Kidney epithelial cell (primary cell): ENCODE results near the gene NOM1. TPM values are rescaled to one million over a fixed set of nuclear protein-coding genes. Genes with fewer than 3 reads are reported as not detected.

ENCODE experiments used
- DNase-seq: peaks from one replicate; pipeline ENCODE4 v3.0.0-alpha.2; 2010; ENCODE audit warnings: low read depth
- H3K27me3 ChIP-seq: 2 replicates; pipeline ENCODE4 v1.6.0; 2011; ENCODE audit warnings: low read length; ENCODE audit not compliant: control insufficient read depth, insufficient read depth
- H3K36me3 ChIP-seq: 2 replicates; pipeline ENCODE4 v1.5.1; 2011; ENCODE audit warnings: low read length; ENCODE audit not compliant: control insufficient read depth, insufficient read depth
- H3K4me3 ChIP-seq: 2 replicates; pipeline ENCODE4 v1.5.1; 2011; ENCODE audit warnings: low read depth, mild to moderate bottlenecking, control low read depth, low read length
- total RNA-seq: library from RNA; depleted of rRNA; stranded (reverse); fragments of >200 nt; gene quantifications from 2 replicates; pipeline ENCODE4 v1.2.3, GENCODE V29; 2015
- TF ChIP-seq, protein P1 (sequence below): IDR thresholded peaks from 2 replicates; pipeline ENCODE4 v1.5.1; 2011; ENCODE audit warnings: mild to moderate bottlenecking, moderate library complexity, low read length, control low read depth, inconsistent platforms; ENCODE audit not compliant: insufficient read depth, poor library complexity, severe bottlenecking

NOM1 gene
- total RNA-seq, 1 donor from 2014 or later = 15.9 TPM

DNA sequence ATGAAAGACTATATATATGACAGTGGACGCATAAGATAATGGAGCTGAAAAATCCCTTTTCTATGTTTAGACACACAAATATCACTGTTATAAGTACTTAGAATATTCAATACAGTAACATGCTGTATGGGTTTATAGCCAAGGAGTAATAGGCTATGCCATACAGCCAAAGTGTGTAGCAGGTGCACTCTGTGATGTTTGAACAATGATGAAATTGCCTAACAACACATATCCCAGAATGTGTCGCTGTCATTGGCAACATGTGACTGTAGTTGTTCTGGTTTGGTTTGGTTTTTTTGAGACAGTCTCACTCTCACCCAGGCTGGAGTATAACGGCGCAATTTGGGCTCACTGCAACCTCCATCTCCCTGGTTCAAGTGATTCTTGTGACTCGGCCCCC is 26.1 kb downstream of the NOM1 start:
- DNase-seq = no peak
- no peaks in the 10 kb centered on the region for H3K27me3 ChIP-seq
- no peaks in the 10 kb centered on the region for H3K36me3 ChIP-seq
- H3K4me3 ChIP-seq = no peak overlapping the region
- TF ChIP-seq, protein P1, sequence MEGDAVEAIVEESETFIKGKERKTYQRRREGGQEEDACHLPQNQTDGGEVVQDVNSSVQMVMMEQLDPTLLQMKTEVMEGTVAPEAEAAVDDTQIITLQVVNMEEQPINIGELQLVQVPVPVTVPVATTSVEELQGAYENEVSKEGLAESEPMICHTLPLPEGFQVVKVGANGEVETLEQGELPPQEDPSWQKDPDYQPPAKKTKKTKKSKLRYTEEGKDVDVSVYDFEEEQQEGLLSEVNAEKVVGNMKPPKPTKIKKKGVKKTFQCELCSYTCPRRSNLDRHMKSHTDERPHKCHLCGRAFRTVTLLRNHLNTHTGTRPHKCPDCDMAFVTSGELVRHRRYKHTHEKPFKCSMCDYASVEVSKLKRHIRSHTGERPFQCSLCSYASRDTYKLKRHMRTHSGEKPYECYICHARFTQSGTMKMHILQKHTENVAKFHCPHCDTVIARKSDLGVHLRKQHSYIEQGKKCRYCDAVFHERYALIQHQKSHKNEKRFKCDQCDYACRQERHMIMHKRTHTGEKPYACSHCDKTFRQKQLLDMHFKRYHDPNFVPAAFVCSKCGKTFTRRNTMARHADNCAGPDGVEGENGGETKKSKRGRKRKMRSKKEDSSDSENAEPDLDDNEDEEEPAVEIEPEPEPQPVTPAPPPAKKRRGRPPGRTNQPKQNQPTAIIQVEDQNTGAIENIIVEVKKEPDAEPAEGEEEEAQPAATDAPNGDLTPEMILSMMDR = no peak

DNA sequence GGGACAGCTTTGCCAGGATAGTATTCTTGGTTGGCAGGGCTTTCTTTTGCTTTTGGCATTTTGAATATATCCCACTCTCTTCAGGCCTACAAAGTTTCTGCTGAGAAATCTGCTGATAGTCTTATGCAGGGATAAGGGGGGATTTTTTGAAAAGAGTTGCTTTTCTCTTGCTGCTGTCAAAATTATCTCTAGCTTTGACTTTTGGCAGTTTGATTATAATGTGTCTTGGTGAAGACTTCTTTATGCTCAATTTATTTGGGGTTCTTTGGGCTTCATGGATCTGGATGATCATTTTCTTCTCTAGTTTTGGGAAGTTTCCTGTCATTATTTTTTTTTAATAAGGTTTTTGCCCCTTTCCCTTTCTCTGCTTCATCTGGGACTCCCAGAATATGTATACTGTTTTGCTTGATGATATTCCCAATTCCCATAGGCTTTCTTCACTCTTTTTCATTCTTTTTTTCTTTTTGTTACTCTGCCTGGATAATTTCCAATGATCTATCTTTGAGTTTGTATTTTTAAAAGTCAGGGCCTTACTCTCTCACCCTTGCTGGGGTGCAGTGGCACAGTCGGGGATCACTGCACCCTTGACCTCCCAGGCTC is 29.6 kb downstream of the NOM1 start:
- DNase-seq = no peak
- TF ChIP-seq, protein P1 = no peak

DNA sequence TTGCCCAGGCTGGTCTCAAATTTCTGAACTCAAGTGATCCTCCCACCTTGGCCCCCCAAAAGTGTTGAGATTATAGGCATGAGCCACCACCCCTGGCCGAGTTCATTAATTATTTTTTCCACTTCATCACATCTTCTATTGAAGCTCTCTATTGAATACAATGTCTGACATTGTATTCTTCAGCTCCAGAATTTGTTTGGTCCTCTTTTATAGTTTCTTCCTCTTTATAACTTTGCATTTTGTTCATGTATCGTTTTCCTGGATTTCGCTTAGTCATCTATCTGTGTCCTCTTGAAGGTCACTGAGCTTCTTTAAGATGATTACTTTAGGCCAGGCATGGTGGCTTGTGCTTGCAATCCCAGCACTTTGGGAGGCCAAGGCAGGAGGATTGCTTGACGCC is 30.2 kb downstream of the NOM1 start:
- TF ChIP-seq, protein P1 = no peak
- DNase-seq = no peak
- no peaks in the 10 kb centered on the region for H3K27me3 ChIP-seq
- H3K36me3 ChIP-seq = no peaks in the 10 kb centered on the region
- H3K4me3 ChIP-seq = no peak overlapping the region

More for the DNA sequence above, 29.6 kb downstream of the NOM1 start:
- no peaks in the 10 kb centered on the region for H3K36me3 ChIP-seq
- no peak overlapping the region for H3K4me3 ChIP-seq
- no peaks in the 10 kb centered on the region for H3K27me3 ChIP-seq

DNA sequence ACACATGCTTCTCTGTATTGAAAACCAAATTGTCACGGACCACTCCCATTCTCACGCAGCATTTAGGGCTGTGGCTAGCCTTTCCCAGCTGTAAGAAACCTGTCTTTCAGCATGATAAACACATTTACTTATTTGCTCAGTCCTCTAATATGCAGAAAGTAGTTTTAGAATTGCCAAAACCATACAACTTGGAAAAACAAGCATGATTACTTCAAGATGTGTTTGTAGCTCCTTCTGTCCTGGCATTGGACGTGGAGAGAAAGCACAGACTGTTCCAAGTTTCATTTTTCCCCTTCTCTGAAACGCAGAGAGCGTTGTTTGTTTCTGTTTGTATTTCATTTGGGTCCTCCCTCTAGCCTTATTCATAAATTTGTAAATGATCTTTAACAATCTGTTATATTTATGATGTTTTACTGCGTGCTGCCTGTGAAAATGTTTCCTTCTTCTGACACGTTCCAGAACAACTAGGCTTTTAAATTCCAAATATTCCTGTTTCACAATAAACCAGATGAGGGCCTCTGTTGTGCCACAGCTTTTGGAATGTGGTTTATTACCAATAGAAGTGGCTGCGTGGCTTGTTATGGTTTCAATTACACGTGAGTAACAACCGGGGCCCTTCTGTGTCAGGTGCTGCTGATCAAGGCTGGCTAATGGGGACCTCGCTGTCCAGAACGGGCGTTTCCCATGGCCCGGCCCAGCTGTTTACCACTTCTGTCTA is 34.8 kb downstream of the NOM1 start:
- no peaks in the 10 kb centered on the region for H3K36me3 ChIP-seq
- DNase-seq = no peak
- H3K4me3 ChIP-seq = no peak overlapping the region
- H3K27me3 ChIP-seq = no peaks in the 10 kb centered on the region
- TF ChIP-seq, protein P1 = no peak

DNA sequence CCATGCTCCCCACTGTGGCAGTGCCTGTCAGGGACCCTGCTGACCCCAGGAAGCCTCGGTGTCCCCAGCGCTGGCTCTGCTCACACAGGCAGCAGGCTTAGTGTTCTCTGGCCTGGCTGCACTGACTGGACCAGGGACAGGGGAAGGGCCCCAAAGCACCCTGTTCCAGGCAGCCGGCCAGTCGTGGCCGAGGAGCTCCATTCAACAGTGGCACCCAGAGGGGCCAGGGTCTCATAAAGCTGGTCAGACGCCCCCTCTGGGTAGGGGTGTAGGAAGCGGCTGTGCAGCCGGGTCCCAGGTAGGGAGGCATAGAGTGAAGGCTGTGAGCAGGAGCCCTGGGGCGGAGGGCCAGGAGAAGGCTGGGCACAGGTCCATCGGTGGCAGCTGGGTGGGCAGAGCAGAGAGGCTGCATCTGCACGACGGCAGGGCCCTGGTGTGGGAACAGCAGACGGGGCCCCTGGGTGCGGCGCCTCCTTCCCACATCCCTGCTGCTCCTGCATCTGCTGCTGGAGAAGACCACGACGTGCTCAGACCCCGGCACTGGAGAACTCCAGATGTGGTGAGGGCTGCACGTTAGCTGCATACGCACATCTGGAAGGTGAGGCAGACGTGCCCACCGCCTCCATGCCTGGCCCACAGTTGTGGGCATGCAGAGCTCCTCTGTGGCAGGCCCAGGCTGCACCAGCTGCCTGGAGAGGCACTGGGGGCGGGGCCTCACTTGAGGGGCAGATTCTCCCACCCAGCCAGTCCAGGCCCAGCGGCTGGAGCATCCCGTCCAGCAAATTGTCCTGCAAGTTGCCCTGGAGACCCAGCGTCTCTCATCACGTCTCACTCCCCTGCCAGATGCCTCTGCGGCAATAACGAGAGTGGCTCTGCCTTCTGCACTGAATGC is 35.8 kb downstream of the NOM1 start:
- no peak overlapping the region for H3K4me3 ChIP-seq
- no peaks in the 10 kb centered on the region for H3K36me3 ChIP-seq
- H3K27me3 ChIP-seq = no peaks in the 10 kb centered on the region
- TF ChIP-seq, protein P1 = no peak
- no peak for DNase-seq
